Kidney epithelial cell (primary cell): Measurements from ENCODE around the gene S100A10. TPM values are rescaled to one million over a fixed set of nuclear protein-coding genes. Genes with fewer than 3 reads are reported as not detected.

Experiments
- DNase-seq: peaks from one replicate; pipeline ENCODE4 v3.0.0-alpha.2; 2010; ENCODE audit warnings: low read depth
- H3K27me3 ChIP-seq: 2 replicates; pipeline ENCODE4 v1.6.0; 2011; ENCODE audit warnings: low read length; ENCODE audit not compliant: control insufficient read depth, insufficient read depth
- H3K36me3 ChIP-seq: 2 replicates; pipeline ENCODE4 v1.5.1; 2011; ENCODE audit warnings: low read length; ENCODE audit not compliant: control insufficient read depth, insufficient read depth
- H3K4me3 ChIP-seq: 2 replicates; pipeline ENCODE4 v1.5.1; 2011; ENCODE audit warnings: low read depth, mild to moderate bottlenecking, control low read depth, low read length
- total RNA-seq: library from RNA; depleted of rRNA; stranded (reverse); fragments of >200 nt; gene quantifications from 2 replicates; pipeline ENCODE4 v1.2.3, GENCODE V29; 2015
- TF ChIP-seq, protein P1 (sequence below): IDR thresholded peaks from 2 replicates; pipeline ENCODE4 v1.5.1; 2011; ENCODE audit warnings: mild to moderate bottlenecking, moderate library complexity, low read length, control low read depth, inconsistent platforms; ENCODE audit not compliant: insufficient read depth, poor library complexity, severe bottlenecking

S100A10 gene, protein sequence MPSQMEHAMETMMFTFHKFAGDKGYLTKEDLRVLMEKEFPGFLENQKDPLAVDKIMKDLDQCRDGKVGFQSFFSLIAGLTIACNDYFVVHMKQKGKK
- total RNA-seq: 207 and 230 TPM in 2 replicates

DNA sequence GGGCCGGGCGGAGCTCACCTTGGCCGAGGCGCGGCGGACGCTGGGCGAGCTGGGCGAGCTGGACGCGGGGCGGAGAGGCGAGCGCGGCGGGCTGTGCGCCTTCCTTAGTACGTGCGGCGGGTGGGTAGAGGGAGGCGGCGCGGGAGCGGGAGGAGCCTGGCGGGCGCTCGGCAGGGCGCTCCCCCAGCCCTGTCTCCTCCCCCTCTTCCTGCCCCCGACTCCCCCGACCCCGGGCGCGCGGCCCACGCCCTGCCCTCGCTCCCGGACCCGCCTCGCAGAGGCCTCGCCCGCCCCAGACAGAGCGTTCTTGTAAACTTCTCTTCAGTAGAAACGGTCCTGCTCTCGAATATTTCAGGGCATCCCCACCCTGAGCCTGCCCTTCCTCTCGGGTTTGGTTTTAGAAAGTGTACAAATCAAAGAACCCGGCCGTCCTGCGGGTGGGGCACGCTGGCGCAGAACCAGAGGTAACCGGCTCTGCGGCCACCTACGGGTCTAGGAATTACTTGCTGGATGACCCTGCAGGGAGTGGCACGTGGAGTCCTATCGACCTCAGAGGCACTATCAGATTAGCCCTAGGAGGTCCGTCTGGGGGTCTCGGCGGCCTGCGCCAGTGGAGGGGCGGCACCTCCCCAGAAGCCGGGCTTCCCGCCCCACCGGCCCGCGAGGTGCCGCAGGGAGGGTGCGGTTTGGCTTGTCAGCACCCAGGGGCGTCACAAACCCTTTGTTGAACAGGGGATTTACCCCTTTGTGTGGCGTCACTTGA is at the start of gene S100A10:
Gene S100A10, minus strand, starts transcription at position 126 of the 763 bp plus-strand sequence. CDS start 7,629 bp downstream, outside the sequence.
- TF ChIP-seq, protein P1, sequence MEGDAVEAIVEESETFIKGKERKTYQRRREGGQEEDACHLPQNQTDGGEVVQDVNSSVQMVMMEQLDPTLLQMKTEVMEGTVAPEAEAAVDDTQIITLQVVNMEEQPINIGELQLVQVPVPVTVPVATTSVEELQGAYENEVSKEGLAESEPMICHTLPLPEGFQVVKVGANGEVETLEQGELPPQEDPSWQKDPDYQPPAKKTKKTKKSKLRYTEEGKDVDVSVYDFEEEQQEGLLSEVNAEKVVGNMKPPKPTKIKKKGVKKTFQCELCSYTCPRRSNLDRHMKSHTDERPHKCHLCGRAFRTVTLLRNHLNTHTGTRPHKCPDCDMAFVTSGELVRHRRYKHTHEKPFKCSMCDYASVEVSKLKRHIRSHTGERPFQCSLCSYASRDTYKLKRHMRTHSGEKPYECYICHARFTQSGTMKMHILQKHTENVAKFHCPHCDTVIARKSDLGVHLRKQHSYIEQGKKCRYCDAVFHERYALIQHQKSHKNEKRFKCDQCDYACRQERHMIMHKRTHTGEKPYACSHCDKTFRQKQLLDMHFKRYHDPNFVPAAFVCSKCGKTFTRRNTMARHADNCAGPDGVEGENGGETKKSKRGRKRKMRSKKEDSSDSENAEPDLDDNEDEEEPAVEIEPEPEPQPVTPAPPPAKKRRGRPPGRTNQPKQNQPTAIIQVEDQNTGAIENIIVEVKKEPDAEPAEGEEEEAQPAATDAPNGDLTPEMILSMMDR: no peak
- Histone ChIP-seq H3K36me3 (no peaks in the 10 kb centered on the region), H3K27me3 (no peaks in the 10 kb centered on the region), H3K4me3 (peak within 1 kb of the TSS; percentile 85)
- no peak for DNase-seq

DNA sequence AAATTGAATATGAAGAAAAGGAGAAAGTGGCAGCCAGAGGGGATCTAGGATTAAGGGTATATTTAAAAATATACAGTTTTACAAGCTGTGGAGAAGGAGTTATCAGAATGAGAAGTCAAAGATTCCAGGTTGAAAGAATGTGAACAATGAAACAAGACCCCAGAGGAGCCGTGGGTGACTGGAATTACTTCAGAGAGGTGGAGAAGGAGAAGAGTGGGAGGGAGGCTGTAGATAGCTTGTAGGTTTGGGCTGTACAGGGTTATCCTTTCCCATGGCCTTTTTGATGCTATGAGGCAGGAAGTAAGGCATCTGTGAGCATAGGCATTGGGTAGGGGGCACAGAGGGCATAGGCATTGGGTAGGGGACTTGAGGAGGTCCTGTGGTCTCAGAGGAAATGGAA is 48.4 kb upstream of the S100A10 start:
- Histone ChIP-seq H3K36me3 (no peaks in the 10 kb centered on the region), H3K27me3 (no peaks in the 10 kb centered on the region), H3K4me3 (no peak overlapping the region)
- no peak for DNase-seq
- TF ChIP-seq, protein P1: no peak

DNA sequence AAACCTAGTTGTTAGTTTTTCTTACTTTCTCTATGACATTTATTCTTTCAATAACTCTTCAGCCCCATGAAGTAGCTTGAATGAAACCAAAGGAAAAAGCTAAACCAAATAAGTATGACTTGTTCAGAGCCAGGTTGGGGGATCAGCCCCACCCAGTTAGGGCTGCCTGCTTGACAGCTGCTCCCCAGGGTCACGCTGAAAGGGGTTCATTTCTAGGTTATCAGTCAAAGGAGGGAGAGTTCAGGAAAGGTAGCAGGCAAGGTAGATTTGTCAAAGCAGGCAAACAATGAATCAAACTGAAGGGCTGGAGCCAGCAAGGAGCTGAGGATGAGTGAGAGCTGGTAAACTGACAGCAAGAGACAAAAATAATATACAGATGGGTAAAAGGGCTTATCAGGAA is 46.2 kb upstream of the S100A10 start:
- no peaks in the 10 kb centered on the region for H3K27me3 ChIP-seq

DNA sequence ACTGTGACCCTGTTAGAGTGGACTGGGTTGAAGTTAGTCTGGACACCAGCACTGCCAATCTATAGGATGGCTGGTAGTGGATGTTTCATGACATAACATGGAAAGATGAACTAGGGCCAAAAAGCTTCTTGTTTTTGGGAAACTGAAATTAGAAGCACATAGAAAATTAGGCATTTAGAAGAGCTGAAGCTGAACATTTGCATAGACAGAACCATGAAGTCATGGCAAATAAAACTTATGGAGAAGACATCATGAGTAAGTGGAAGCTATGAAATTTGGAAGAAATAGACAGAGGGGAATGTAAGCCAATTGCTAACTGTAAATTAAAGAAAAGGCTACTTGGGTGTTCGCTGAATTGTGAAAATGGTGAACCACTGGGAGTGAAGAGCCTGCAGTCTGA is 45.8 kb upstream of the S100A10 start:
- Histone ChIP-seq H3K27me3 (no peaks in the 10 kb centered on the region), H3K4me3 (no peak overlapping the region), H3K36me3 (no peaks in the 10 kb centered on the region)
- DNase-seq: no peak
- TF ChIP-seq, protein P1: no peak

More for the DNA sequence above, 46.2 kb upstream of the S100A10 start:
- Histone ChIP-seq H3K4me3 (no peak overlapping the region), H3K36me3 (no peaks in the 10 kb centered on the region)
- no peak for DNase-seq
- TF ChIP-seq, protein P1: no peak

DNA sequence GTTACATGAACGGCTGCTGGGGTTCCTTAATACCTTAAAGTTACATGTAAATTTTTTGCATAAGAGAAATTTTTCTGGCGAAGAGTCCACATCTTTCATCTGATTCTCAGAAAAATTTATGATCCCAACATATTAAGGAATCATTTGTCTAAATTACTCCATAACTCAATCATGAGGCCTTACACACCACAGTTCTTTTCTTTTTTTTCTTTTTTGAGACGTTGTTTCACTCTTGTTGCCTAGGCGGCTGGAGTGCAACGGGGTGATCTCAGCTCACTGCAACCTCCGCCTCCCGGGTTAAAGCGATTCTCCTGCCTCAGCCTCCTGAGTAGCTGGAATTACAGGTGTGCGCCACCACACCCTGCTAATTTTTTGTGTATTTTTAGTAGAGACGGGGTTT is 45.2 kb upstream of the S100A10 start:
- no peak for DNase-seq
- H3K27me3 ChIP-seq: no peaks in the 10 kb centered on the region
- no peak overlapping the region for H3K4me3 ChIP-seq
- no peaks in the 10 kb centered on the region for H3K36me3 ChIP-seq
- TF ChIP-seq, protein P1: no peak
